ENCODE measurements around the gene SLC1A3. TPM values are rescaled to one million over a fixed set of nuclear protein-coding genes. Genes with fewer than 3 reads are reported as not detected.

SLC1A3 gene
- total RNA-seq, 2 donors from 2014 or later: 2.6 to 4.2 TPM

DNA sequence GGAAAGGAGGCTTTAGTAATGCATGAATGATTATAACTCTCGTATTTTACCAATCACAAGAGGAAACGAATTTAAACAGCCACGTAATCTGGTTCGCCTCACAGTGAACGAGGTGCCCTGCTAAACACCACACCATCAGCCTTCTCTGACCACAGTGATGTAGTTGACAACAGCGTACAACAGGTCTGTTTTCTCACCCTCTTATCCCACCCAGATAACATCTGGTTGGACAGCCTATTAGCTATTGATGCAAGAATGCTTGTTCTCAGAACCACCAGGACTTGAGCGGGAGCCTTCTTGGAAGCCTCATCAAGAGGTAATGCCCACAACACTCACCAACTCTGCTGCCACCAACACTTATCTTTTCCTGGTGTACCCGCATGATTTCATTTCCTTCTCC is 23.3 kb downstream of the SLC1A3 start:
- H3K27ac Mint-ChIP-seq: no peak overlapping the region
- WGBS, 2 experiments (ENCODE audit: insufficient coverage in 1 of 2, insufficient read length in 1 of 2): 95 to 96% methylated on average over 5 to 8 of the region's 8 CpGs
- Histone ChIP-seq H3K27ac (ENCODE audit: low read depth, low read length) (no peak overlapping the region), H3K9ac (ENCODE audit: extremely low read depth, low read length, poor library complexity, severe bottlenecking) (no peak overlapping the region), H3K4me1 (ENCODE audit: control insufficient read depth, insufficient read depth, low read length) (no peaks in the 10 kb centered on the region), H3K36me3 (ENCODE audit: control insufficient read depth, insufficient read depth, low read length) (no peaks in the 10 kb centered on the region), H3K27me3 (ENCODE audit: control insufficient read depth, insufficient read depth, low read length, poor library complexity, severe bottlenecking) (no peaks in the 10 kb centered on the region), H3K4me3 (ENCODE audit: low read length) (no peak overlapping the region), H3K9me3 (ENCODE audit: control insufficient read depth, low read length) (no peaks in the 10 kb centered on the region)
- no peak for DNase-seq
- H3K27me3 Mint-ChIP-seq (ENCODE audit: insufficient read depth): no peaks in the 10 kb centered on the region
- H3K4me1 Mint-ChIP-seq: peaks cover 2% of the 10 kb centered on the region
- H3K36me3 Mint-ChIP-seq (ENCODE audit: low read depth): no peaks in the 10 kb centered on the region
- no peak overlapping the region for H3K4me3 Mint-ChIP-seq
- no peak for TF ChIP-seq CTCF (conservative IDR thresholded peaks at IDR 0.05)
- H3K9me3 Mint-ChIP-seq: no peaks in the 10 kb centered on the region

GRCh38 chr5:36630201-36631145 is 24.1 kb downstream of the SLC1A3 start:
- Mint-ChIP-seq H3K4me3 (no peak overlapping the region), H3K9me3 (no peaks in the 10 kb centered on the region), H3K27ac (no peak overlapping the region), H3K4me1 (peaks cover 2% of the 10 kb centered on the region), H3K27me3 (ENCODE audit: insufficient read depth) (no peaks in the 10 kb centered on the region), H3K36me3 (ENCODE audit: low read depth) (no peaks in the 10 kb centered on the region)
- Histone ChIP-seq H3K4me1 (ENCODE audit: control insufficient read depth, insufficient read depth, low read length) (no peaks in the 10 kb centered on the region), H3K27me3 (ENCODE audit: control insufficient read depth, insufficient read depth, low read length, poor library complexity, severe bottlenecking) (no peaks in the 10 kb centered on the region), H3K36me3 (ENCODE audit: control insufficient read depth, insufficient read depth, low read length) (no peaks in the 10 kb centered on the region), H3K27ac (ENCODE audit: low read depth, low read length) (no peak overlapping the region), H3K4me3 (ENCODE audit: low read length) (no peak overlapping the region), H3K9ac (ENCODE audit: extremely low read depth, low read length, poor library complexity, severe bottlenecking) (no peak overlapping the region), H3K9me3 (ENCODE audit: control insufficient read depth, low read length) (no peaks in the 10 kb centered on the region)
- TF ChIP-seq CTCF (conservative IDR thresholded peaks at IDR 0.05): no peak
- 95 to 100% methylated on average over 1 of the region's 1 CpG for WGBS, 2 experiments (ENCODE audit: insufficient coverage in 1 of 2, insufficient read length in 1 of 2)
- DNase-seq: no peak

DNA sequence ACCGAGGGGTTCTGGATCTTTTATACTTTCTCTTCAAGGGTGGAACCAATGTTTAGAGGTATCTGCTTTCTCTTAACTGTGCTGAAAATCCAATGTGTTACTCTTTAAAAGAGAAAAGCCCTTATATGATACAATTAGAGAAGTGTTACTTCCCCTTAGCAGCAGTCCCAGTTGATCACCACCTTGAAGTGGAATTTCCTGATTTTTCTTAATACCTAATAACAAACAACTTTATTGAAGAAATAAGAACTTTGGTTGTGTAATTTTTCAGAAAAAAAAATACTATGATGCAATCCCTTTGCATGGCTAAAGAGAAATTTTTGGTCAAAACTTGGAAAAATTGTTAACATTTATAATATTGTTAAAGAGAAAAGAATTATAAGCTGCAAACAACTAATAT is 24.7 kb downstream of the SLC1A3 start:
- Histone ChIP-seq H3K9me3 (ENCODE audit: control insufficient read depth, low read length) (no peaks in the 10 kb centered on the region), H3K9ac (ENCODE audit: extremely low read depth, low read length, poor library complexity, severe bottlenecking) (no peak overlapping the region), H3K27me3 (ENCODE audit: control insufficient read depth, insufficient read depth, low read length, poor library complexity, severe bottlenecking) (no peaks in the 10 kb centered on the region), H3K36me3 (ENCODE audit: control insufficient read depth, insufficient read depth, low read length) (no peaks in the 10 kb centered on the region), H3K4me1 (ENCODE audit: control insufficient read depth, insufficient read depth, low read length) (no peaks in the 10 kb centered on the region), H3K27ac (ENCODE audit: low read depth, low read length) (no peak overlapping the region), H3K4me3 (ENCODE audit: low read length) (no peak overlapping the region)
- Mint-ChIP-seq H3K4me3 (no peak overlapping the region), H3K27ac (no peak overlapping the region), H3K27me3 (ENCODE audit: insufficient read depth) (no peaks in the 10 kb centered on the region), H3K36me3 (ENCODE audit: low read depth) (no peaks in the 10 kb centered on the region), H3K9me3 (no peaks in the 10 kb centered on the region), H3K4me1 (peaks cover 2% of the 10 kb centered on the region)
- WGBS, 2 experiments (ENCODE audit: insufficient coverage in 1 of 2, insufficient read length in 1 of 2): 85 to 86% methylated on average over 1 of the region's 1 CpG
- DNase-seq: no peak
- no peak for TF ChIP-seq CTCF (conservative IDR thresholded peaks at IDR 0.05)
